Activated CD4-positive, alpha-beta T cell treated with anti-CD3 and anti-CD28 coated beads, Interleukin-2, amount 50 U/mL, for 4 hours (primary cell): ENCODE data around the gene IRF2BPL.

Experiments
- DNase-seq, 2 experiments: peaks; one replicate each; pipeline ENCODE4 v3.0.0-alpha.2; 2020

Gene IRF2BPL

GRCh38 chr14:77009014-77009413 lies 19.5 kb downstream of the IRF2BPL start:
- DNase-seq, result no peak

- no peak for DNase-seq
Measured at GRCh38 chr14:77008541-77008940, 20.0 kb downstream of the IRF2BPL start.

GRCh38 chr14:77007975-77008421 lies 20.5 kb downstream of the IRF2BPL start:
- DNase-seq, result no peak

GRCh38 chr14:77007183-77007974 lies 21.1 kb downstream of the IRF2BPL start:
- no peak for DNase-seq

- DNase-seq, result no peak
Measured at GRCh38 chr14:77006132-77006531, 22.4 kb downstream of the IRF2BPL start.

- no peak for DNase-seq
Measured at GRCh38 chr14:77005559-77005958, 22.9 kb downstream of the IRF2BPL start.

- DNase-seq, result no peak
Measured at GRCh38 chr14:77004711-77005460, 23.6 kb downstream of the IRF2BPL start.

DNA sequence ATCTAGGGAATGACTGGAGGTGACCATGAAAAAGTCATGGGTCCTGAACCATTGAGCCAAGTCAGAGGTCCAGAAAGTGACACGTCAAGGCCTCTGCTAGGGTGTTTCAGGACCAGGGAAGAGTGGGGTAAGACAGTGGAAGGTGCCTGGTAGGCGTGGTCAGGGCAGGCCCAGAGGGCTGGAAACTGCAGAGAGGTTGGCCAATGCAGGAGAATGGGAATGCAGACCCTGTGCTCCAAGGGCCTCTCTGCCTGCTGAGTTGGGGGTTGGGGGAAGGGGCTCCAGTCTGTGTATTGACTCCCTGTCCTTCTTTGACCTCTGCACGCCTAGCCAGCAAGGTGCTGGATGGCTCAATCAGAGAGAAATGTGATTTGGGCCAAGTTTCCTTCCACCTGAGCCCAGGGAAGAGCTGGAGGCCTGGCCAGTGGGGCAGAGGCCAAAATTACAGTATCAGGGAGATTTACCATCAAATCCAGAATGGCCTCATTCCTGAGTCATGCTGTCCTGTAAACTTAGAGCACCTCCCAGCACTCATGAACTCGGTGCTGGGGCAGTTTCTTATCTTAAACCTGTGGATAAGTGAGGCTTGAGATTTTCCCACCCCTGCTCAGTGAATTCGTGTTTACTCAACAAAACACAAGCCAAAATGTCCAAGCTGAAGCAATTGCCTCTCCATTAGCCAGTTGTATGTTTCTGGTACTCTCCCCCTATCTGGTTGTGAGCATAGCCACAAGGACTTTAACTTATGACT lies 24.4 kb downstream of the IRF2BPL start:
- DNase-seq, result no peak

DNA sequence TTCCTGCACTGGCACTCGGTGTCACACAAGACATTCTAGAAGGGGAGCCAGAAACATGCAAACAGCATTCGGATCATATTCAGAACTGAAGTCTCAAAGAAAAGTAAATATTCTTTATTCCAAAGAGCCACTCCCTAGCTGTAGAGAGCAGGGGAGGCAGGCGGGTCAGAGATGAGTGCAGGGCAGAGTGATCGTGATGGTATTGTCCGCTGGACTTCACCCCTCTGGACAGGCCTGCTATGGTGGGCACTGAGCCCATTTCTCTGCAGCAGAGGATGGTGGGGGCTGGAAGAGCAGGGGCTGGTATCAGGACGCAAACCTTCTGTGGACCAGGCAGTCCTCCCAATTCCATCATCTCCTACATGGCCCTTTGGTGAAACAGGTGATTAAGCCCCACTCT lies 25.6 kb downstream of the IRF2BPL start:
- DNase-seq, result no peak

DNA sequence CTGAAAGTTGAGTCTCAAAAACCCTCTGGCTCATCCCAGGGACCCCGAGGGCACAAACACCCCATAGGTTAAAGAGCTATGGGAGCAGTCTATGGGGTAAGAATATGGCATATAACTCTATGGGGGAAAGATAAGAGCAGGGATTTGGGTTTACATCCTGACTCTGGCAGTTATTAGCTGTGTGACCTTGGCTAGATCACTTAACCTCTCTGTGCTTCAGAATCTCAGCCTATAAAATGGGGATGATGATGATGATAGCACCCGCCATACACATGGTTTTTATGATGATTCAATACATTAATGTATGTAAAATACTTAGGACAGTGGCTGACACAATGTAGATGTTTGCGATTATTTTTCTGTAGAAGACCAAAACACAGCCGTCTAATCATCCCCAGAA lies 26.2 kb downstream of the IRF2BPL start:
- no peak for DNase-seq

DNA sequence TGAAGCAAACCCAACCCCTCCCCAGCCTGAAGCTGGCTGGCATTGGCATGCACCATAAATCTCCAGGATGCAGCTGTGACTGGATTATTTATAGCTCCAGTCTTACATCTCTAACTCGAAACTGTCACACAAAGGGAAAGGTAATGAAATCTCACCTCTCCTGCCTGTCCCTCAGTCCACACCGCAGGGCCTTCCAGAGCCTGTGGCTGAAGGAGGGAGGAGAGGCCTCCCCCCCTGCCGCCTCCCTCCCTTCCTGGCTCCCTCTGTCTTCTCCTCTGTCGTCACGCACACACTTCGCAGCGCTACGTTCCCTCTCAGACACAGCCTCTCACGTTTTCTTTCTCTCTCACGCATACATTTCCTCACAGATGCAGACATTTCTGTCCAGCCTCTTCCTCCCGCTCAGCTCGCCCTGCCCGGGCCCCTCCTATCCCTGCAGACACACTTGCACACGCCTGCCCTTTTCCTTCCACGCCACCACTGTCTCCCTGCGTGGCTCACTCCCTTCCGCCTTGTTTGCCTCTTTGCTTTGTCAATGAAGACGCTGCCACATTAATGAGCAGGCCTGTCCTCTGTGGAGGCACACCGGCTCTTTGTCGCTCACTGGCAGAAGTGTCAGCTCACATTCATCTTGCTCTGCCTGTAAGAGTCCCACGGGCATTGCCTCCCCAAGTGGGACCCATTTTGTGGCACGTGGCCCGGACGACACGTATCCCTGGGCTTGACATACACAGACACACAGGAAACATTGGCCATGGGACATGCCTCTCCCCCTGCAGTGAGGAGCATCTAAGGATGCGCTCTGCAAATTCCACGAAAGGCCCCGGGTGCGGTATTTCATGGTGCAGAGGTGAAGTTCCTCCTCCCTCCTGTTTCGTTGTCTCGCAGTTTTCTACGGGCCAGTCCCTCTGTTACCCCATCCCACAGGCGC lies 27.9 kb downstream of the IRF2BPL start:
- DNase-seq, result no peak

DNA sequence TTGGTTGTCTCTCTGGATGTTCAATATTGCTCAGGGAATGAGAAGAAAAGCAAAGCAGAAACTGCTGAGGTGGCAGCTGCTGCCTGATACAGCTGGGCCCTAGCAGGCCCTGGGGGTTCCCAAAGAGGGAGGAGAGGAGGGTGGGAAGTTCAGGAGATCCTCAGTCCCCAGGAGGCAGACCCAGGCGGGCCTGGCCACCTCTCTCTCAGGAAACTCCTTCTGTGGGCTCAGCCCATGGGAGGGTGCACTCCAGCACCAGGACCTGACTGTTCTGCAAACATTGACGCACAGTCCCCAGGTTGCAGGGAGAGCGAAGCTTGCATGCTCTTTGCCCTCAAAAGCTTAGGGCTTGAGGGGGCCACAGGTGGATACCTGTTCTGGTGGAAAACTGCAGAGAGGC lies 29.6 kb downstream of the IRF2BPL start:
- DNase-seq, result no peak

- DNase-seq, result no peak
Measured at GRCh38 chr14:76997257-76997970, 31.1 kb downstream of the IRF2BPL start.

GRCh38 chr14:76996563-76997146 lies 31.9 kb downstream of the IRF2BPL start:
- no peak for DNase-seq

DNA sequence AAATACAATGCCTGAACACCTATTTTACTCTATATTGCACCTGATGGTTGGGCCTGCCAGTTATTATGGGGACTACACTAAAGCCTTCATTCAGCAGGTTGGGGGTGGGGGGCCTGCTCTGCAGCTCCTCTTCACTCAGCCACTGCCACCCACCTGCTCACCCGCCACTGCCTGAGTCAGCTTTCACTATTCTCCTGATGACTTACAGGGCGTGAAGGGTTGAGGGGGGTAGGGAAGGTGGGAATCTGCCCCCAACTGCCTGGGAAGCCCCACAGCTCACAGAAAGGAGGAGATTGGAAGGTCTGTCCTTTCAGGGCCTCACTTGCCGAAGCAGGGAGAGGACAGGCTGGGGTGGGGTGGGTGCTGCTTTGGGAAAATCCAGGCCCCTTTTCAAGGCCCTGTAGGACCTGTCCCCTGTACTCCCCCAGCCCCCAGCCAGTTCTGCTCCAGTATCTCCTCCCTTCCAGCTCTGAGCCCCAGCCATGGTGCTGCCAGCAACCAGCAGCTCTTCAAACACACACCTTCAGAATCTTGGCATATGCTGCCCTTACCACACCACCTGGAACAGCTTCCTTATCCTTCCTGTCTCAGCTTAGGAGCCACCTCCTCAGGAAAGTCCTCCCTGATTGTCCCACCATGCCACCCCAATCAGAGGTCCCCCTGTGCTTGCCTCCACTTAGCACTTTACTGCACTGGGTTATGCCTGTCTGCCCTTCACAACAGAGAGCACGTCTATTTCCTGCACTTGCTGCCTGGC lies 33.1 kb downstream of the IRF2BPL start:
- no peak for DNase-seq

GRCh38 chr14:76993752-76994151 lies 34.8 kb downstream of the IRF2BPL start:
- DNase-seq, result no peak

DNA sequence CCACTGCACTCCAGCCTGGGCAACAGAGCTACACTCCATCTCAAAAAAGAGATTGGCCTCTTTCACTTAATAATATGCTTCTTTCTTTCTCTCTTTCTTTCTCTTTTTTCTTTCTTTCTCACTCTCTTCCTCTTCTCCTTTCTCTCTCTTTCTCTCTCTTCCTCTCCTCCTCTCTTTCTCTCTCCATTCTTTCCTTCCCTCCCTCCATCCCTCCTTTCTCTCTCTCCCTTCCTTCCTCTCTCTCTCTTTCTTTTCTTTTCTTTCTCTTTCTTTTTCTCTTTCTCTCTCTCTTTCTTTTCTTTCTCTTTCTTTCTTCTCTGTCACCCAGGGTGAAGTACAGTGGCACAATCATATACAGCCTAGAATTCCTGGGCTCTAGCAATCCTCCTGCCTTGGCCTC lies 38.4 kb downstream of the IRF2BPL start:
- no peak for DNase-seq

- no peak for DNase-seq
Measured at GRCh38 chr14:76987956-76988520, 40.5 kb downstream of the IRF2BPL start.

DNA sequence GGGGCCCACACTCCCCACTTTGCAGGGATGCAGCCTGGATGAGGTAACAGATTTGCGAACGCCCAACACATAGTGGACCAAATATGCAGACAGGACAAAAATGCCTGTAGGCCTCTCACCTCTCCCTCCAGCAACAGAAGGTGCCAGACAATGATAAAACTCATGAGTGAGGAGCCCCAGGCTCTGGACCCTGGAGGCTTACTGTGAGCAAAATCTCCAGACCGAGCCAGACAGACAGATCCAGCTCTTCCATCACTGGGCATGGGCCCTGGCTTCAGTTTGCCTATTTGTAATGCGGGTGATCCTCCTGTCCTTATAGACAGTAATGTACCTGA lies 42.3 kb downstream of the IRF2BPL start:
- no peak for DNase-seq

DNA sequence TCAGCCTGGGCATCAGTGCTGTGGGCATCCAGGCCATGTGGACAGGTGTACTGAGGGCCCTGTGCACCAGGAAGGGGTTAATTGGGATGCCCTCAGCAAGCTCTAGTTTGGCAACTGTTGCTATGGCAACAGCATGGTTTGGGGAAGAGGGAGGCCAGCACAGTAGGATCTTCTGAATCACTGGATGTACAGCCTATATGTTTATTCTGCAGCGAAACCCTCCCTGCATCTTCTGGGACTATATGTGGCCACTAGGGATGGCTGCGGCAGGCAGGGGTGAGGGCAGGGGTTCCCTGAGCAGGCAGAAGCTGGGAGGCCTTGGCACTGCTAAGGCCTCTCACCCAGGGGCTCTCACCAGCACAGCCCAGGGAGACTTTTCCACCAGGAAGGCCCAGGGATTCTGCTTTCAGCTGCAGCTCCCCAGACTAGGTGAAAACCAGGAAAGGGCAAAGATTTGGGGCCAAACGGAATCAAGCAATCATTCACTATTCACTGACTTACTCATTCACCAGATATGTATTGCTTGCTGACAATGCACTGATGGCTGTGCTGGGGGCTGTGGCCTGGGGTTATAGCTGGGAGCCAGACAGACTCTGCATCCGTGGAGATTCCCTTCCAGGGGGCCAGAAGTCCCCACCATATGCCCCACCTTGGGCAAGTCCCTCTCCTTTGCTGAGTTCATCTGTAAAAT lies 42.8 kb downstream of the IRF2BPL start:
- DNase-seq, result no peak
